Measurements from ENCODE around the gene ATP9A. TPM values are rescaled to one million over a fixed set of nuclear protein-coding genes. Genes with fewer than 3 reads are reported as not detected.

ATP9A gene
- total and polyA plus RNA-seq, 2 of the 8 experiments (the other 6 are each of a cell fraction or from before 2014, with no cell fraction given), result 5.0 to 6.4 TPM

GRCh38 chr20:51641866-51642265 is 126.3 kb downstream of the ATP9A start:
- H2BK12ac ChIP-seq (ENCODE audit: low read depth, low read length), result no peak overlapping the region
- H3K79me2 ChIP-seq (ENCODE audit: control insufficient read depth in 1 of 2, insufficient read depth in 2 of 2, low read length in 2 of 2), result no peaks in the 10 kb centered on the region
- H2BK5ac ChIP-seq (ENCODE audit: low read depth, low read length), result no peak overlapping the region
- no peaks in the 10 kb centered on the region for H3K9me3 ChIP-seq (ENCODE audit: insufficient read depth in 2 of 2, low read depth in 1 of 2, low read length in 1 of 2)
- H3K36me3 ChIP-seq (ENCODE audit: control insufficient read depth in 2 of 4, insufficient read depth in 4 of 4, low read length in 3 of 4), result no peaks in the 10 kb centered on the region
- ChIA-PET POLR2A (ENCODE audit: partially characterized antibody) (interaction anchor here (0.6 to 1.1 kb wide), 2 partner anchors 19 to 154 kb away, joined by 3 to 4 read pairs; no protein-coding TSS in a partner anchor), CTCF (ENCODE audit: partially characterized antibody) (interaction anchor here (0.6 to 5.1 kb wide), 9 partner anchors 17 to 1905 kb away, joined by 3 to 66 read pairs (median 4); no protein-coding TSS in a partner anchor)
- 89% methylated on average over 4 of the region's 4 CpGs; no CpG with 5 or more reads in 1 of the 2 experiments for WGBS, 2 experiments (ENCODE audit: extremely low coverage in 1 of 2, insufficient coverage in 1 of 2, insufficient read length in 1 of 2, insufficient replicate concordance in 2 of 2, low coverage in 1 of 2, low lambda C conversion rate in 2 of 2, missing lambda C conversion rate in 1 of 2)
- no peak overlapping the region for H4K91ac ChIP-seq (replicated peaks; ENCODE audit: insufficient read length, low read length)
- no peak overlapping the region for H2BK20ac ChIP-seq (ENCODE audit: low read length)
- H3K4ac ChIP-seq (replicated peaks; ENCODE audit: insufficient read length, low read depth, low read length), result no peak overlapping the region
- H3K23me2 ChIP-seq (ENCODE audit: low read depth, low read length), result no peaks in the 10 kb centered on the region
- no peak overlapping the region for H2AK5ac ChIP-seq (ENCODE audit: low read depth, low read length)
- no peak overlapping the region for H2AFZ ChIP-seq (ENCODE audit: low read length)
- H3K56ac ChIP-seq (replicated peaks; ENCODE audit: insufficient read length, low read depth, low read length), result no peak overlapping the region
- H4K8ac ChIP-seq (ENCODE audit: extremely low read depth, insufficient read depth, low read length), result no peak overlapping the region
- no peaks in the 10 kb centered on the region for H3K27me3 ChIP-seq (replicated peaks in 1 of 4; ENCODE audit: control insufficient read depth in 3 of 4, extremely low read depth in 1 of 4, insufficient read depth in 3 of 4, low read length in 3 of 4)
- H3K79me1 ChIP-seq (ENCODE audit: low read depth, low read length), result no peaks in the 10 kb centered on the region
- no peak overlapping the region for H3K14ac ChIP-seq (ENCODE audit: insufficient read length)
- H3K4me1 ChIP-seq (replicated peaks in 1 of 4; ENCODE audit: control insufficient read depth in 3 of 4, insufficient read depth in 4 of 4, low read length in 3 of 4), result no peaks in the 10 kb centered on the region
- no peak overlapping the region for H4K5ac ChIP-seq (ENCODE audit: insufficient read length, low read depth, low read length)
- H3K23ac ChIP-seq (ENCODE audit: insufficient read length), result no peak overlapping the region
- H4K20me1 ChIP-seq (replicated peaks in 1 of 2; ENCODE audit: control insufficient read depth in 1 of 2, insufficient read depth in 2 of 2, low read length in 2 of 2), result peaks cover 0 to 4% of the 10 kb centered on the region in 2 experiments
- no peak overlapping the region for H3K18ac ChIP-seq (ENCODE audit: extremely low read depth, low read length)
- H3K4me3 ChIP-seq (ENCODE audit: extremely low read depth in 1 of 4, insufficient read depth in 2 of 4, low read depth in 3 of 4, low read length in 4 of 4), result no peak overlapping the region
- H3K9ac ChIP-seq (replicated peaks in 1 of 4; ENCODE audit: extremely low read depth in 1 of 4, low read depth in 3 of 4, low read length in 3 of 4), result no peak overlapping the region
- FAIRE-seq (no peak), DNase-seq (ENCODE audit: low read depth in 1 of 2, low spot score in 2 of 2) (no peak)
- no peak overlapping the region for H3K4me2 ChIP-seq (ENCODE audit: insufficient read depth in 1 of 2, low read depth in 2 of 2, low read length in 2 of 2)
- H2BK120ac ChIP-seq (replicated peaks; ENCODE audit: low read depth, low read length), result no peak overlapping the region
- no peak overlapping the region for H2BK15ac ChIP-seq (ENCODE audit: low read length)
- no peak overlapping the region for H3K27ac ChIP-seq (ENCODE audit: low read depth, low read length)
- TF ChIP-seq TAF1 (IDR thresholded peaks at IDR 0.05; ENCODE audit: low read depth, low read length), result no peak
- TF ChIP-seq CREB1 (IDR thresholded peaks at IDR 0.05), result no peak

Data from H1 (cell line).